ENCODE measurements around the gene CAV3. TPM values are rescaled to one million over a fixed set of nuclear protein-coding genes. Genes with fewer than 3 reads are reported as not detected.
"Not testable (repeated sequence)": the region's sequence is repeated elsewhere in the genome, so short reads cannot be mapped to it uniquely, and the experiment has no call there.

CAV3 gene
- 0.24 TPM in 1 of 2 replicates, not detected in the other for total RNA-seq (2021)
- percentile 19 among the genes with signal in this experiment for Bru-seq, nascent RNA
- percentile 17 among the genes with signal in this experiment for BruChase-seq, experiment 1, labeled RNA remaining after a 2-hour chase
- BruChase-seq, experiment 2, labeled RNA remaining after a 6-hour chase = percentile 12 among the genes with signal in this experiment
- long read RNA-seq, partial matches to known transcripts = 0 of 2 reads
- long read RNA-seq, other reads (novel, unspliced or antisense) = 0 of 2 reads

DNA sequence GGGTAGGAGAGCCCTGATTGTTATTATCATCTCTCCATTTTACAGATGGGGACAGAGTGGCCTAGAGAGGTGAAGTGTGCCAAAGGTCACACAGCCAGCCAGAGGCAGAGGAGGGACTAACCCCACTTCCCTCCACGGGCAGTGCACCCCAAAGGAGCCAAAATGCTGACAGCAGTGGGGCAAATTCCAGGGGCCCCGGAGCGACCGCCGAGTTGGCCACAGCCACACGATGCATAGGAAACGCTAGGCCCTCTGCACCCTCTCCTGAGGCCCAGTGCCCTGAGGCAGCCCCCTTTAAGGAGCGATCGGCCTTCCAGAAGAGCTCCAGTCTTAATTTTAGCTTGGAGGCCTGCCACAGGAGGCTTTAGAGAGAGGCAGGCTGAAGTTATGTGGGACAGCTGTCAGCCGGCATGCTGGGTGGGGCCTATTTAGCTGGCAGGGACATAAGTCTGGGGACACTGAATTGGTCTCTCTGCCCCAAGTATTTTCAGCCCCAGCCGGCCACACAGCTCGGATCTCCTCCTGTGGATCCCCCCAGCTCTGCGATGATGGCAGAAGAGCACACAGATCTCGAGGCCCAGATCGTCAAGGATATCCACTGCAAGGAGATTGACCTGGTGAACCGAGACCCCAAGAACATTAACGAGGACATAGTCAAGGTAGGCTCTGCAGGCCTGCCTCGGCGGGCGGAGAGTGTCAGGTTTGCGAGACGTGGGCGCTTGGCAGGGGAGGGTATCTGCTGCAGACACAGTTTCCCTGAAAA is at the start of gene CAV3:
CAV3 (plus strand) TSS at position 471 of the 763 bp plus-strand sequence; CDS start at position 546, 75 bp downstream.
- DNase-seq = no peak
- H3K9me2 ChIP-seq (ENCODE audit: insufficient read depth) = no peaks in the 10 kb centered on the region
- TF ChIP-seq EZH2 (IDR thresholded peaks at IDR 0.05; ENCODE audit: low read depth) = no peak
- TF ChIP-seq, protein P1, sequence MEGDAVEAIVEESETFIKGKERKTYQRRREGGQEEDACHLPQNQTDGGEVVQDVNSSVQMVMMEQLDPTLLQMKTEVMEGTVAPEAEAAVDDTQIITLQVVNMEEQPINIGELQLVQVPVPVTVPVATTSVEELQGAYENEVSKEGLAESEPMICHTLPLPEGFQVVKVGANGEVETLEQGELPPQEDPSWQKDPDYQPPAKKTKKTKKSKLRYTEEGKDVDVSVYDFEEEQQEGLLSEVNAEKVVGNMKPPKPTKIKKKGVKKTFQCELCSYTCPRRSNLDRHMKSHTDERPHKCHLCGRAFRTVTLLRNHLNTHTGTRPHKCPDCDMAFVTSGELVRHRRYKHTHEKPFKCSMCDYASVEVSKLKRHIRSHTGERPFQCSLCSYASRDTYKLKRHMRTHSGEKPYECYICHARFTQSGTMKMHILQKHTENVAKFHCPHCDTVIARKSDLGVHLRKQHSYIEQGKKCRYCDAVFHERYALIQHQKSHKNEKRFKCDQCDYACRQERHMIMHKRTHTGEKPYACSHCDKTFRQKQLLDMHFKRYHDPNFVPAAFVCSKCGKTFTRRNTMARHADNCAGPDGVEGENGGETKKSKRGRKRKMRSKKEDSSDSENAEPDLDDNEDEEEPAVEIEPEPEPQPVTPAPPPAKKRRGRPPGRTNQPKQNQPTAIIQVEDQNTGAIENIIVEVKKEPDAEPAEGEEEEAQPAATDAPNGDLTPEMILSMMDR (conservative IDR thresholded peaks at IDR 0.05) = no peak
- ChIA-PET CTCF (no interaction called here), POLR2A (ENCODE audit: unreplicated experiment) (interaction anchor here (0.5 kb wide), 1 partner anchor 9 kb away, joined by 3 read pairs; no protein-coding TSS in a partner anchor)
- no peaks in the 10 kb centered on the region for H3K9me3 ChIP-seq (ENCODE audit: insufficient read depth, low read depth)
- no TSS peak for BruUV-seq (replicated peaks)
- no peaks in the 10 kb centered on the region for H3K36me3 ChIP-seq (ENCODE audit: low read depth)
- H3K4me1 ChIP-seq (replicated peaks; ENCODE audit: insufficient read depth) = peaks cover 39% of the 10 kb centered on the region
- no peak within 1 kb of the TSS for H3K27ac ChIP-seq
- H3F3A ChIP-seq (ENCODE audit: insufficient read depth, low read depth) = no peaks in the 10 kb centered on the region
- no peaks in the 10 kb centered on the region for H4K20me1 ChIP-seq (ENCODE audit: insufficient read depth)
- no peaks in the 10 kb centered on the region for H3K27me3 ChIP-seq (ENCODE audit: insufficient read depth, low read depth)
- peak within 1 kb of the TSS; percentile 46; the same call in 1 of the 2 replicates for H2AFZ ChIP-seq
- no peaks in the 10 kb centered on the region for H3K79me2 ChIP-seq (ENCODE audit: low read depth)
- peak within 1 kb of the TSS; percentile 53 for H3K4me2 ChIP-seq
- H3K4me3 ChIP-seq = no peak within 1 kb of the TSS
- intact Hi-C loops (cut with micrococcal nuclease; ENCODE audit: unreplicated experiment) = no loop called here

GRCh38 chr3:8684992-8685391 is 48.6 kb upstream of the CAV3 start:
- POLR2A ChIA-PET (ENCODE audit: unreplicated experiment); H3K36me3 ChIP-seq (ENCODE audit: low read depth): not testable (repeated sequence)

GRCh38 chr3:8691295-8691694 is 42.3 kb upstream of the CAV3 start:
- H3K27me3 ChIP-seq (ENCODE audit: insufficient read depth, low read depth); H2AFZ ChIP-seq; BruUV-seq (replicated peaks); POLR2A ChIA-PET (ENCODE audit: unreplicated experiment); H3F3A ChIP-seq (ENCODE audit: insufficient read depth, low read depth); H3K9me2 ChIP-seq (ENCODE audit: insufficient read depth); intact Hi-C loops (cut with micrococcal nuclease; ENCODE audit: unreplicated experiment); DNase-seq; CTCF ChIA-PET; H3K9me3 ChIP-seq (ENCODE audit: insufficient read depth, low read depth); H3K4me3 ChIP-seq; H3K79me2 ChIP-seq (ENCODE audit: low read depth); H3K27ac ChIP-seq; H3K36me3 ChIP-seq (ENCODE audit: low read depth); H3K4me2 ChIP-seq; H4K20me1 ChIP-seq (ENCODE audit: insufficient read depth); H3K4me1 ChIP-seq (replicated peaks; ENCODE audit: insufficient read depth): not testable (repeated sequence)

More at GRCh38 chr3:8684992-8685391, 48.6 kb upstream of the CAV3 start:
- Histone ChIP-seq H3K4me1 (replicated peaks; ENCODE audit: insufficient read depth) (peaks cover 46% of the 10 kb centered on the region), H3F3A (ENCODE audit: insufficient read depth, low read depth) (peaks cover 17% of the 10 kb centered on the region)
- H4K20me1 ChIP-seq (ENCODE audit: insufficient read depth); H3K27ac ChIP-seq; H3K79me2 ChIP-seq (ENCODE audit: low read depth); H3K27me3 ChIP-seq (ENCODE audit: insufficient read depth, low read depth); DNase-seq; H2AFZ ChIP-seq; H3K9me3 ChIP-seq (ENCODE audit: insufficient read depth, low read depth); H3K4me2 ChIP-seq; intact Hi-C loops (cut with micrococcal nuclease; ENCODE audit: unreplicated experiment); H3K4me3 ChIP-seq; H3K9me2 ChIP-seq (ENCODE audit: insufficient read depth); BruUV-seq (replicated peaks); CTCF ChIA-PET: not testable (repeated sequence)

DNA sequence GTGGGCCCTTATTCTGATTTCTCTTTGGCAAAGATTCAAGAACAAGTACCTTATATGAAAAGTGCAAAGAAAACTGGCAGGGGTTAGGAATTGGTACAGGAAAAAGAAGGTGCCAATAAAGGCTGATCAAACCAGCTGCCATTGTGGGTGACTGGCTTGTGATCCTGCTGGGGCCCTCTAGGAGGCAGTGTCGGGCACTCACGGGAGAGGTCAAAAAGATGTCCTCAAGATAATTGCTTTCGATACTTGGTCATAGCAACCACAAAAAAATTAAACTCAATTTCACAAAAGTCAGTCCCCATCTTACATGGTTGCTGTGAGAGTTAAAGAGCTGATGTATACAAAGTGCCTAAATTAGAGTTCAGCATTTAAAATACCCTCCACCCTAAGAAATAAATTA is 31.0 kb upstream of the CAV3 start:
- Histone ChIP-seq H3K27ac (no peak overlapping the region), H3K4me3 (no peak overlapping the region), H3K79me2 (ENCODE audit: low read depth) (no peaks in the 10 kb centered on the region), H3K9me3 (ENCODE audit: insufficient read depth, low read depth) (peaks cover 18% of the 10 kb centered on the region), H2AFZ (no peak overlapping the region), H3K27me3 (ENCODE audit: insufficient read depth, low read depth) (no peaks in the 10 kb centered on the region), H3K9me2 (ENCODE audit: insufficient read depth) (no peaks in the 10 kb centered on the region), H3K4me1 (replicated peaks; ENCODE audit: insufficient read depth) (no peaks in the 10 kb centered on the region), H3F3A (ENCODE audit: insufficient read depth, low read depth) (no peaks in the 10 kb centered on the region), H3K4me2 (no peak overlapping the region), H4K20me1 (ENCODE audit: insufficient read depth) (no peaks in the 10 kb centered on the region), H3K36me3 (ENCODE audit: low read depth) (no peaks in the 10 kb centered on the region)
- DNase-seq = no peak
- no TSS peak for BruUV-seq (replicated peaks)
- intact Hi-C loops (cut with micrococcal nuclease; ENCODE audit: unreplicated experiment) = no loop called here
- TF ChIP-seq EZH2 (IDR thresholded peaks at IDR 0.05; ENCODE audit: low read depth) = no peak
- TF ChIP-seq, protein P1 (conservative IDR thresholded peaks at IDR 0.05) = peak; percentile 51
- ChIA-PET CTCF (no interaction called here), POLR2A (ENCODE audit: unreplicated experiment) (no interaction called here)
